Calu3 (cell line): ENCODE data around the gene NLGN1. TPM values are rescaled to one million over a fixed set of nuclear protein-coding genes. Genes with fewer than 3 reads are reported as not detected.

Experiments
- BruUV-seq: library from RNA; stranded (reverse); fragments of 400-500 nt; replicated peaks from 2 replicates; lab custom pipeline; 2021; lab: Mats Ljungman, UMichigan
- CTCF ChIA-PET: fragments of 300-600 bp; sonication (Branson Sonifier 250); formaldehyde crosslinking; loops from one replicate; lab custom pipeline; 2022; ENCODE audit warnings: antibody characterized with exemption; lab: Charles Lee
- DNase-seq: peaks from one replicate; pipeline ENCODE4 v3.0.0; 2022
- H3K27ac Mint-ChIP-seq: one replicate; pipeline ENCODE4 v1.8.0; 2022; ENCODE audit warnings: mixed read lengths; ENCODE audit not compliant: unreplicated experiment
- H3K27me3 Mint-ChIP-seq: one replicate; pipeline ENCODE4 v1.8.0; 2022; ENCODE audit warnings: mixed read lengths; ENCODE audit not compliant: unreplicated experiment
- H3K36me3 Mint-ChIP-seq: one replicate; pipeline ENCODE4 v1.8.0; 2022; ENCODE audit warnings: mild to moderate bottlenecking, moderate library complexity, mixed read lengths; ENCODE audit not compliant: insufficient read depth, unreplicated experiment
- H3K4me1 Mint-ChIP-seq: one replicate; pipeline ENCODE4 v1.8.0; 2022; ENCODE audit warnings: mild to moderate bottlenecking, low read depth, mixed read lengths; ENCODE audit not compliant: unreplicated experiment
- H3K4me3 Mint-ChIP-seq: one replicate; pipeline ENCODE4 v1.8.0; 2022; ENCODE audit warnings: mild to moderate bottlenecking, low read depth, moderate library complexity, mixed read lengths; ENCODE audit not compliant: unreplicated experiment
- H3K9me3 Mint-ChIP-seq: one replicate; pipeline ENCODE4 v1.8.0; 2022; ENCODE audit warnings: low read depth, mixed read lengths; ENCODE audit not compliant: unreplicated experiment
- CTCF ChIP-seq: fragments of 200-600 bp; IDR thresholded peaks from one replicate; pipeline ENCODE4 v1.8.0; 2022; ENCODE audit warnings: antibody characterized with exemption; ENCODE audit not compliant: unreplicated experiment
- intact Hi-C: fragments of 100-400 bp; cut with micrococcal nuclease; formaldehyde crosslinking; loops from one replicate; pipeline ENCODE4 v1.10.0; 2022; ENCODE audit not compliant: unreplicated experiment
- total RNA-seq: library from RNA; stranded (reverse); gene quantifications from 2 replicates; pipeline ENCODE4 v1.2.3, GENCODE V29; 2022

NLGN1 gene
- total RNA-seq, 1 experiment from 2014 or later = 2.6 TPM

DNA sequence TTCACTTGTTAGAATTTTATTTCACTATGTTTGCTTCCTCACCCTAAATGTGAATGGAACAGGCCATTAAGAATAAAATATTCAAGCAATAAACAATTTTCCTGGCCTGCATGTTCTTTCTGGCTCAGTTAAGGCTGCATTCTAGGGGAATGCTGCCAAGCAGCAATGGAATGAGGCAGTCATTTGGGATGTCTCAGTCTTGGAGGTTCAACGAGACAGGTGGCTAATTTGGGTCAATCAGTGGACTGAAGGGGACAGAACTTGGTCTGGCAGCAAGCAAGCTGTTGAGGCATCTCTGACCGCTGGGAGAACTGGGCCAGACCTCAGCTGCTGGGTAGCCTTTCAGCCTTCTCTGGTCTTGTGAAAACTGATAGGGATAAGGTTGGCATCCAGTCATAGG is 241.6 kb downstream of the NLGN1 start:
- H3K27ac Mint-ChIP-seq = no peak overlapping the region
- CTCF ChIA-PET = no interaction called here
- no peaks in the 10 kb centered on the region for H3K27me3 Mint-ChIP-seq

GRCh38 chr3:173641696-173642095 is 244.2 kb downstream of the NLGN1 start:
- CTCF ChIA-PET = no interaction called here

More for the DNA sequence above, 241.6 kb downstream of the NLGN1 start:
- no peaks in the 10 kb centered on the region for H3K9me3 Mint-ChIP-seq
- no peaks in the 10 kb centered on the region for H3K36me3 Mint-ChIP-seq
- intact Hi-C loops = no loop called here
- TF ChIP-seq CTCF = no peak
- no peak overlapping the region for H3K4me3 Mint-ChIP-seq
- BruUV-seq = no TSS peak
- DNase-seq = no peak
- H3K4me1 Mint-ChIP-seq = no peaks in the 10 kb centered on the region

DNA sequence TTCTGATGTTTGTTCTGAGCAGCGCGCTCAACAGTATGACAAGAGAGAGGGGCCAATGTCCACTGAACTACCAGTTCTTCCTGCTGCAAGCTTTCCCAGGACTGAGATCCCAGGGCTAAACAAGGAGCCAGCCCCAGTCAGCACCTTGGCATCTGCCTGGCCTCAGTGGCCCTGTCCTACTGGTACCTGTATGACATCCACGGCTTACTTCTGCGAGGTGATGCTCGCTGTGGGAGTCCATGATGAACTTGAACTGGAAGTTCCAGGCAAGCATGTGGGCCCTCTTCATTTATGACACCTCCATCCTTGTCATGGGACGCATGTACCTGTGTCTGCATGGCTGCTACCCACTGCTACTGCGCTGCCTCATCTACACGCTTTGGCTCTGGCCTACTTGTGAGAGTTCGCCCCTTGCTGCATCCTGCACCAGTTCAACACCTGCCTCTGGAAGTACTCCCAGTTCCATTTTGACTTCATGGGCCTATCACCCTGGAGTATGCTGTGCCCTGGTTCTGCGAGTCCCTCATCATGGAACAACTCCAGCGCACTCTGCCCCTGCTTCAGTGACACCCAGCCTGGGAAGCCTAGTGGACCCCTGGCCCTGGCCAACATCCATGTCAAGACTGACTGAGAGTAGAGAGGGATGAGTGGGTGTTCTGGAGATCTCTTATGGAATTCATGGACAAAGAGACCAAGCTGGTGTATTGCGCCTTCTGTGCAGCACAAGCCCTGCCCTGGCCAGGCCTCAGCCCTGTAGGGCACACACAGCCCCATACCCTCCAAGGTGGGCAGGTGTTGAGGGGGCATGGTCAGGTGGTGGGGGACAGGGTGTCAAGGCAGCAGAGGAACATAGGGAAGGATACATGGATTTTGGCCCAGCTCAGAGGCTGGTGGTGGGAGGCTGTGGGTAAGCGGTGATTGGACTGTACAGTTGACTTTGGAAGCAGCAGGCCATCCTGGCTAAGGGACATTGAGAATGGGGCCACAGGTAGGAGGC is 246.8 kb downstream of the NLGN1 start:
- H3K9me3 Mint-ChIP-seq = no peaks in the 10 kb centered on the region
- intact Hi-C loops = no loop called here
- no peaks in the 10 kb centered on the region for H3K36me3 Mint-ChIP-seq
- no peak for DNase-seq
- H3K4me3 Mint-ChIP-seq = no peak overlapping the region
- no peak overlapping the region for H3K27ac Mint-ChIP-seq
- TF ChIP-seq CTCF = no peak
- no TSS peak for BruUV-seq
- H3K27me3 Mint-ChIP-seq = no peaks in the 10 kb centered on the region
- CTCF ChIA-PET = interaction anchor here (0.5 kb wide), 1 partner anchor 1116 kb away, joined by 4 read pairs; no protein-coding TSS in a partner anchor
- H3K4me1 Mint-ChIP-seq = no peaks in the 10 kb centered on the region

More at GRCh38 chr3:173641696-173642095, 244.2 kb downstream of the NLGN1 start:
- Mint-ChIP-seq H3K4me3 (no peak overlapping the region), H3K9me3 (no peaks in the 10 kb centered on the region), H3K27me3 (no peaks in the 10 kb centered on the region), H3K4me1 (no peaks in the 10 kb centered on the region), H3K36me3 (no peaks in the 10 kb centered on the region), H3K27ac (no peak overlapping the region)
- DNase-seq = no peak
- intact Hi-C loops = no loop called here
- TF ChIP-seq CTCF = no peak
- no TSS peak for BruUV-seq

DNA sequence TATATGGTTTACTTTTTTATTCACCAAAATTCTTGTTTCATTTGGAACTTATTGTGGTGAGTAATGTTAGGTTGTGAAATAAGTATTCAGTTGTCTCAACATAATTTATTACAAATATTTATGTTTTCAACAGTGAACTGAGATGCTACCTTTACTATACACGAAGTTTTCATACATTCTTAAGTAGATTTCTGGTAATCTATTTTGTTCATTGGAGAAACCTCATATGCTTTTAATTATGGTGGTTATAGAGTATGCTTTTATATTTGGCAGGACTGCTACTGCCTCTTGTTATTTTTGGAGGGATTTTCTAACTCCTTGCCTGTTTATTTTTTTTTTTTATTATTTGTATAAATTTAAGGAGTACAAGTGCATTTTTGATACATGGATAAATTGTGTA is 253.1 kb downstream of the NLGN1 start:
- Mint-ChIP-seq H3K4me3 (no peak overlapping the region), H3K27me3 (no peaks in the 10 kb centered on the region), H3K4me1 (no peaks in the 10 kb centered on the region), H3K9me3 (peaks cover 5% of the 10 kb centered on the region), H3K27ac (no peak overlapping the region), H3K36me3 (no peaks in the 10 kb centered on the region)
- BruUV-seq = no TSS peak
- CTCF ChIA-PET = no interaction called here
- intact Hi-C loops = no loop called here
- no peak for TF ChIP-seq CTCF
- DNase-seq = no peak
